HEK293 (cell line): ENCODE measurements around the gene PLA2G4C.

Experiments used
- CTCF ChIA-PET: fragments of 350-600 bp; formaldehyde crosslinking; extraction: SDS; loops from one replicate; lab custom pipeline; 2021; ENCODE audit warnings: antibody characterized with exemption; lab: Yijun Ruan, JAX
- POLR2A ChIA-PET: fragments of 300-600 bp; formaldehyde crosslinking; extraction: SDS; loops from one replicate; lab custom pipeline; 2020; ENCODE audit warnings: antibody characterized with exemption, inconsistent platforms; lab: Yijun Ruan, JAX
- H3K27ac ChIP-seq: fragments of 200-500 bp; sonication (Bioruptor generic); 2 replicates; pipeline ENCODE4 v1.5.1; 2014; ENCODE audit warnings: low read depth, low read length, control low read depth, inconsistent platforms; ENCODE audit errors: extremely low read depth
- H3K36me3 ChIP-seq, 2 experiments: fragments of 200-500 bp in 1 of 2; sonication (Bioruptor generic) in 1 of 2; 1 replicate in 1 of 2; 2 replicates in 1 of 2; pipeline ENCODE4 v1.5.1; 2014 to 2017; ENCODE audit warnings: inconsistent platforms in 2 of 2, low read length in 2 of 2; ENCODE audit not compliant: control insufficient read depth in 2 of 2, insufficient read depth in 1 of 2
- H3K4me1 ChIP-seq: fragments of 200-500 bp; sonication (Bioruptor generic); 2 replicates; pipeline ENCODE4 v1.5.1; 2014; ENCODE audit warnings: mild to moderate bottlenecking, low read length, inconsistent platforms; ENCODE audit not compliant: control insufficient read depth, insufficient read depth
- H3K4me3 ChIP-seq: 2 replicates; pipeline ENCODE4 v1.5.1; 2011; ENCODE audit warnings: low read depth, mild to moderate bottlenecking, control low read depth, low read length, moderate library complexity
- H3K9me3 ChIP-seq: fragments of 200-500 bp; sonication (Bioruptor generic); 2 replicates; pipeline ENCODE4 v1.5.1; 2014; ENCODE audit warnings: low read depth, low read length, inconsistent platforms; ENCODE audit not compliant: control insufficient read depth, insufficient read depth
- GLI4 ChIP-seq: fragments of 450-650 bp; formaldehyde crosslinking; IDR thresholded peaks from 2 replicates; pipeline ENCODE4 v1.5.1; 2016; ENCODE audit warnings: missing biosample characterization, missing genetic modification characterization
- KLF16 ChIP-seq: fragments of 450-650 bp; formaldehyde crosslinking; IDR thresholded peaks from 2 replicates; pipeline ENCODE4 v1.5.1; 2017; ENCODE audit warnings: missing biosample characterization, missing genetic modification characterization
- MZF1 ChIP-seq: fragments of 450-650 bp; formaldehyde crosslinking; IDR thresholded peaks from 2 replicates; pipeline ENCODE4 v1.5.1; 2017; ENCODE audit warnings: missing biosample characterization, missing genetic modification characterization, borderline replicate concordance
- OSR2 ChIP-seq: fragments of 450-650 bp; formaldehyde crosslinking; IDR thresholded peaks from 2 replicates; pipeline ENCODE4 v1.5.1; 2016; ENCODE audit warnings: missing biosample characterization, missing genetic modification characterization
- PRDM10 ChIP-seq: fragments of 450-650 bp; formaldehyde crosslinking; IDR thresholded peaks from 2 replicates; pipeline ENCODE4 v1.5.1; 2016; ENCODE audit warnings: missing biosample characterization, missing genetic modification characterization
- SCRT2 ChIP-seq: fragments of 450-650 bp; formaldehyde crosslinking; IDR thresholded peaks from 2 replicates; pipeline ENCODE4 v1.5.1; 2016; ENCODE audit warnings: missing biosample characterization, missing genetic modification characterization
- ZBTB44 ChIP-seq: fragments of 450-650 bp; IDR thresholded peaks from 2 replicates; pipeline ENCODE4 v1.5.1; 2018; ENCODE audit warnings: missing biosample characterization, mild to moderate bottlenecking, missing genetic modification characterization
- ZNF121 ChIP-seq: fragments of 450-650 bp; formaldehyde crosslinking; IDR thresholded peaks from 2 replicates; pipeline ENCODE4 v1.5.1; 2016; ENCODE audit warnings: missing biosample characterization, missing genetic modification characterization
- ZNF155 ChIP-seq: fragments of 450-650 bp; formaldehyde crosslinking; IDR thresholded peaks from 2 replicates; pipeline ENCODE4 v1.5.1; 2016; ENCODE audit warnings: missing biosample characterization, missing genetic modification characterization
- ZNF354C ChIP-seq: fragments of 450-650 bp; formaldehyde crosslinking; IDR thresholded peaks from 2 replicates; pipeline ENCODE4 v1.5.1; 2016; ENCODE audit warnings: missing biosample characterization, missing genetic modification characterization, low read depth, borderline replicate concordance
- ZNF37A ChIP-seq: fragments of 450-650 bp; IDR thresholded peaks from 2 replicates; pipeline ENCODE4 v1.5.1; 2018; ENCODE audit warnings: missing biosample characterization, missing genetic modification characterization
- ZNF423 ChIP-seq: fragments of 450-650 bp; formaldehyde crosslinking; IDR thresholded peaks from 2 replicates; pipeline ENCODE4 v1.5.1; 2016; ENCODE audit warnings: missing biosample characterization, missing genetic modification characterization
- ZNF510 ChIP-seq: fragments of 450-650 bp; formaldehyde crosslinking; IDR thresholded peaks from 2 replicates; pipeline ENCODE4 v1.5.1; 2018; ENCODE audit warnings: mild to moderate bottlenecking, missing genetic modification characterization, missing biosample characterization; ENCODE audit not compliant: insufficient replicate concordance
- ZNF529 ChIP-seq: fragments of 450-650 bp; formaldehyde crosslinking; IDR thresholded peaks from 2 replicates; pipeline ENCODE4 v1.5.1; 2017; ENCODE audit warnings: missing genetic modification characterization, missing biosample characterization; ENCODE audit not compliant: insufficient replicate concordance
- ZNF549 ChIP-seq: fragments of 450-650 bp; IDR thresholded peaks from 2 replicates; pipeline ENCODE4 v1.5.1; 2018; ENCODE audit warnings: missing biosample characterization, missing genetic modification characterization, mild to moderate bottlenecking, inconsistent platforms, moderate library complexity
- ZNF560 ChIP-seq: fragments of 450-650 bp; formaldehyde crosslinking; IDR thresholded peaks from 2 replicates; pipeline ENCODE4 v1.5.1; 2017; ENCODE audit warnings: missing biosample characterization, missing genetic modification characterization, borderline replicate concordance
- ZNF610 ChIP-seq: fragments of 450-650 bp; formaldehyde crosslinking; IDR thresholded peaks from 2 replicates; pipeline ENCODE4 v1.5.1; 2016; ENCODE audit warnings: missing biosample characterization, missing genetic modification characterization, borderline replicate concordance
- ZNF654 ChIP-seq: fragments of 450-650 bp; formaldehyde crosslinking; IDR thresholded peaks from 2 replicates; pipeline ENCODE4 v1.5.1; 2016; ENCODE audit warnings: low read depth, missing biosample characterization, missing genetic modification characterization
- ZNF791 ChIP-seq: fragments of 450-650 bp; formaldehyde crosslinking; IDR thresholded peaks from 2 replicates; pipeline ENCODE4 v1.5.1; 2016; ENCODE audit warnings: missing biosample characterization, missing genetic modification characterization
- TF ChIP-seq, protein P1 (sequence below): fragments of 450-650 bp; formaldehyde crosslinking; IDR thresholded peaks from 2 replicates; pipeline ENCODE4 v1.5.1; 2016; ENCODE audit warnings: missing biosample characterization, missing genetic modification characterization

Gene PLA2G4C

GRCh38 chr19:48149430-48149829 lies 38.8 kb upstream of the PLA2G4C start:
- TF ChIP-seq ZNF791 (tag by site-specific recombination) = no peak
- no peak for TF ChIP-seq ZNF560 (tag by site-specific recombination)
- TF ChIP-seq GLI4 = no peak
- TF ChIP-seq ZBTB44 (tag by site-specific recombination) = no peak
- no peak for TF ChIP-seq ZNF354C (tag by site-specific recombination)
- no peak for TF ChIP-seq ZNF510 (tag by site-specific recombination)
- TF ChIP-seq ZNF529 (tag by site-specific recombination) = no peak
- TF ChIP-seq SCRT2 (tag by site-specific recombination) = no peak
- TF ChIP-seq ZNF121 (tag by site-specific recombination) = no peak
- no peak for TF ChIP-seq ZNF549 (tag by site-specific recombination)
- no peak for TF ChIP-seq ZNF610
- TF ChIP-seq, protein P1, sequence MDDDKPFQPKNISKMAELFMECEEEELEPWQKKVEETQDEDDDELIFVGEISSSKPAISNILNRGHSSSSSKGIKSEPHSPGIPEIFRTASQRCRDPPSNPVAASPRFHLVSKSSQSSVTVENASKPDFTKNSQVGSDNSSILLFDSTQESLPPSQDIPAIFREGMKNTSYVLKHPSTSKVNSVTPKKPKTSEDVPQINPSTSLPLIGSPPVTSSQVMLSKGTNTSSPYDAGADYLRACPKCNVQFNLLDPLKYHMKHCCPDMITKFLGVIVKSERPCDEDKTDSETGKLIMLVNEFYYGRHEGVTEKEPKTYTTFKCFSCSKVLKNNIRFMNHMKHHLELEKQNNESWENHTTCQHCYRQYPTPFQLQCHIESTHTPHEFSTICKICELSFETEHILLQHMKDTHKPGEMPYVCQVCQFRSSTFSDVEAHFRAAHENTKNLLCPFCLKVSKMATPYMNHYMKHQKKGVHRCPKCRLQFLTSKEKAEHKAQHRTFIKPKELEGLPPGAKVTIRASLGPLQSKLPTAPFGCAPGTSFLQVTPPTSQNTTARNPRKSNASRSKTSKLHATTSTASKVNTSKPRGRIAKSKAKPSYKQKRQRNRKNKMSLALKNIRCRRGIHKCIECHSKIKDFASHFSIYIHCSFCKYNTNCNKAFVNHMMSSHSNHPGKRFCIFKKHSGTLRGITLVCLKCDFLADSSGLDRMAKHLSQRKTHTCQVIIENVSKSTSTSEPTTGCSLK (tag by site-specific recombination) = no peak
- no peak for TF ChIP-seq KLF16 (tag by site-specific recombination)
- TF ChIP-seq MZF1 (tag by site-specific recombination) = no peak
- TF ChIP-seq PRDM10 = no peak
- TF ChIP-seq ZNF423 (tag by site-specific recombination) = no peak
- TF ChIP-seq ZNF37A (tag by site-specific recombination) = no peak
- no peak for TF ChIP-seq ZNF155 (tag by site-specific recombination)
- no peak for TF ChIP-seq ZNF654 (tag by site-specific recombination)
- no peak for TF ChIP-seq OSR2 (tag by site-specific recombination)
- H3K4me3 ChIP-seq = no peak overlapping the region
- ChIA-PET CTCF (interaction anchor here (1.0 to 3.0 kb wide), 3 partner anchors 46 to 186 kb away, joined by 4 to 14 read pairs (median 11); no protein-coding TSS in a partner anchor), POLR2A (no interaction called here)
- H3K4me1 ChIP-seq = no peaks in the 10 kb centered on the region
- no peak overlapping the region for H3K27ac ChIP-seq
- H3K36me3 ChIP-seq = peaks cover 82 to 88% of the 10 kb centered on the region in 2 experiments
- no peaks in the 10 kb centered on the region for H3K9me3 ChIP-seq
